GM12878 (cell line): Measurements from ENCODE around the gene SIGLECL1. TPM values are rescaled to one million over a fixed set of nuclear protein-coding genes. Genes with fewer than 3 reads are reported as not detected.

Experiments used
- ATAC-seq: fragments of 200-7000 bp; cut with Tn5 transposase; 3 replicates; pipeline ENCODE4 v1.9.1; 2020; ENCODE audit warnings: mild to moderate bottlenecking, moderate library complexity
- BruUV-seq: library from RNA; stranded (reverse); fragments of 400-500 nt; replicated peaks from 2 replicates; lab custom pipeline; 2021; lab: Mats Ljungman, UMichigan
- CTCF ChIA-PET: fragments of 300-600 bp; sonication (Branson Sonifier 250); formaldehyde crosslinking; extraction: SDS; loops from one replicate; lab custom pipeline; 2021; ENCODE audit warnings: inconsistent platforms; lab: Yijun Ruan, JAX
- POLR2A ChIA-PET: fragments of 350-600 bp; formaldehyde crosslinking; extraction: SDS; loops from one replicate; lab custom pipeline; 2021; ENCODE audit warnings: inconsistent platforms; lab: Charles Lee
- RAD21 ChIA-PET: fragments of 300-600 bp; sonication (Branson Sonifier 250); formaldehyde crosslinking; loops from one replicate; lab custom pipeline; 2023; ENCODE audit warnings: antibody characterized with exemption; ENCODE audit not compliant: unreplicated experiment; lab: Charles Lee
- SMC1A ChIA-PET: fragments of 300-600 bp; sonication (Branson Sonifier 250); formaldehyde crosslinking; loops from one replicate; lab custom pipeline; 2023; ENCODE audit not compliant: unreplicated experiment, uncharacterized antibody; lab: Charles Lee
- DNase-seq: peaks from one replicate; pipeline ENCODE4 v3.0.0-alpha.2; 2011; ENCODE audit warnings: low read depth, low spot score
- FAIRE-seq: peaks from 3 replicates; lab custom pipeline; 2011; peaks lifted over from hg19 to GRCh38; lab: Jason Lieb, UNC
- H2AFZ ChIP-seq: 2 replicates; pipeline ENCODE4 v1.6.0; 2011; ENCODE audit warnings: low read depth, low read length, control low read depth; ENCODE audit not compliant: control insufficient read depth
- H3K27ac ChIP-seq: 2 replicates; pipeline ENCODE4 v1.5.1; 2011; ENCODE audit warnings: control low read depth; ENCODE audit not compliant: control insufficient read depth, insufficient read depth
- H3K27me3 ChIP-seq, 2 experiments: replicated peaks in 1 of 2; 2 replicates each; pipeline versions ENCODE4 v1.6.0 to v1.6.1; 2011; ENCODE audit warnings: low read length in 1 of 2; ENCODE audit not compliant: control insufficient read depth in 2 of 2, insufficient read depth in 2 of 2
- H3K36me3 ChIP-seq, 2 experiments: 2 replicates each; pipeline ENCODE4 v1.5.1; 2011; ENCODE audit warnings: low read length in 1 of 2; ENCODE audit not compliant: control insufficient read depth in 2 of 2, insufficient read depth in 2 of 2
- H3K4me1 ChIP-seq: 2 replicates; pipeline ENCODE4 v1.6.1; 2011; ENCODE audit warnings: mild to moderate bottlenecking, low read length, moderate library complexity, mixed read lengths; ENCODE audit not compliant: control insufficient read depth, insufficient read depth
- H3K4me2 ChIP-seq: 2 replicates; pipeline ENCODE4 v1.6.0; 2011; ENCODE audit warnings: control low read depth; ENCODE audit not compliant: control insufficient read depth, insufficient read depth
- H3K4me3 ChIP-seq: fragments of 200-600 bp; sonication (generic); 2 replicates; pipeline ENCODE4 v1.5.1; 2016
- H3K79me2 ChIP-seq: 2 replicates; pipeline ENCODE4 v1.6.0; 2011; ENCODE audit warnings: low read length; ENCODE audit not compliant: control insufficient read depth, insufficient read depth
- H3K9ac ChIP-seq: 2 replicates; pipeline ENCODE4 v1.8.0; 2011; ENCODE audit warnings: low read length, control low read depth, mixed read lengths; ENCODE audit not compliant: control insufficient read depth, insufficient read depth
- H3K9me3 ChIP-seq: replicated peaks from 3 replicates; pipeline ENCODE4 v1.5.1; 2011; ENCODE audit warnings: mild to moderate bottlenecking, low read length; ENCODE audit not compliant: control insufficient read depth, insufficient read depth
- H4K20me1 ChIP-seq: 2 replicates; pipeline ENCODE4 v1.6.0; 2011; ENCODE audit not compliant: control insufficient read depth, insufficient read depth
- BACH1 ChIP-seq: fragments of 450-650 bp; IDR thresholded peaks from 2 replicates; pipeline ENCODE4 v1.6.1; 2017; ENCODE audit warnings: mild to moderate bottlenecking, borderline replicate concordance
- BCLAF1 ChIP-seq: fragments of 450-650 bp; IDR thresholded peaks from 2 replicates; pipeline ENCODE4 v1.6.1; 2017; ENCODE audit warnings: antibody characterized with exemption, mild to moderate bottlenecking, moderate library complexity
- CBX3 ChIP-seq: fragments of 200-600 bp; sonication (generic); IDR thresholded peaks from 2 replicates; pipeline ENCODE4 v1.6.1; 2016; ENCODE audit warnings: low read depth, borderline replicate concordance
- CREB1 ChIP-seq: IDR thresholded peaks from 2 replicates; pipeline ENCODE4 v1.6.1; 2012; ENCODE audit warnings: low read depth, mild to moderate bottlenecking, inconsistent platforms
- PBX3 ChIP-seq: IDR thresholded peaks from 2 replicates; pipeline ENCODE4 v1.6.1; 2011; ENCODE audit warnings: mild to moderate bottlenecking, low read depth, low read length, moderate library complexity; ENCODE audit not compliant: insufficient replicate concordance
- SUPT20H ChIP-seq: IDR thresholded peaks from 2 replicates; pipeline ENCODE4 v1.6.1; 2011; ENCODE audit warnings: low read depth, mild to moderate bottlenecking, low read length, moderate library complexity, borderline replicate concordance; ENCODE audit not compliant: control insufficient read depth
- TAF1 ChIP-seq: IDR thresholded peaks from 2 replicates; pipeline ENCODE4 v1.6.1; 2011; ENCODE audit warnings: mild to moderate bottlenecking, low read depth, low read length, borderline replicate concordance
- TARDBP ChIP-seq: IDR thresholded peaks from 2 replicates; pipeline ENCODE4 v1.6.1; 2016; ENCODE audit warnings: borderline replicate concordance
- WGBS: methylation state at CpG from one replicate; pipeline ENCODE4 v1.1.6; 2016; ENCODE audit warnings: low lambda C conversion rate; ENCODE audit not compliant: insufficient replicate concordance, insufficient coverage; ENCODE audit errors: missing lambda C conversion rate; 5-methylcytosine and 5-hydroxymethylcytosine counted together
- in situ Hi-C: fragments of 300-500 bp; cut with MboI; formaldehyde crosslinking; loops from 9 replicates; pipeline ENCODE4 v1.14.3; 2018; ENCODE audit warnings: mixed read lengths
- intact Hi-C: fragments of 100-400 bp; cut with micrococcal nuclease; formaldehyde crosslinking; loops from one replicate; pipeline ENCODE4 v1.14.2; 2022; ENCODE audit not compliant: unreplicated experiment
- polyA plus RNA-seq, 11 experiments: library from polyadenylated mRNA; depleted of rRNA in 4 of 11; unstranded in 6 of 11; stranded (reverse) in 5 of 11; fragments of >200 nt; fragmentation: Nextera tagmentation in 4 of 11; fragmentation: Illumina TruSeq in 1 of 11; extraction: Ambion mirVana in 4 of 11; extraction: Trizol in 1 of 11; gene quantifications; 1 replicate in 1 of 11; 2 replicates in 10 of 11; pipeline versions ENCODE4 v1.2.1 to v1.2.3, GENCODE V29; 2011 to 2016; ENCODE audit warnings: inconsistent platforms in 2 of 11, missing spikeins in 2 of 11, low read depth in 1 of 11
- total RNA-seq, 4 experiments: library from RNA; depleted of rRNA in 3 of 4; stranded (reverse); fragments of >200 nt in 3 of 4; fragmentation: Illumina TruSeq in 1 of 4; extraction: Trizol in 1 of 4; gene quantifications; 2 replicates each; pipeline versions ENCODE4 v1.2.1 to v1.2.3, GENCODE V29; 2013 to 2021

The SIGLECL1 gene
- total and polyA plus RNA-seq, 10 of the 15 experiments (the other 5 are each of a cell fraction or from before 2014, with no cell fraction given) = not detected

GRCh38 chr19:51271067-51271466, 20.2 kb downstream of the SIGLECL1 start:
- intact Hi-C loops (no loop called here), in situ Hi-C loops (no loop called here)
- 48% methylated on average over 24 of the region's 26 CpGs for WGBS
- CTCF ChIA-PET = interaction anchor here (0.8 to 4.4 kb wide), 2 partner anchors 11 to 18 kb away, joined by 3 to 21 read pairs; no protein-coding TSS in a partner anchor
- Histone ChIP-seq H2AFZ (no peak overlapping the region), H3K27me3 (no peaks in the 10 kb centered on the region), H3K4me2 (no peak overlapping the region), H4K20me1 (no peaks in the 10 kb centered on the region), H3K4me1 (no peaks in the 10 kb centered on the region), H3K4me3 (no peak overlapping the region), H3K36me3 (no peaks in the 10 kb centered on the region), H3K9ac (no peak overlapping the region), H3K9me3 (no peaks in the 10 kb centered on the region), H3K27ac (no peak overlapping the region), H3K79me2 (no peaks in the 10 kb centered on the region)
- TF ChIP-seq TAF1 (no peak), CREB1 (no peak), CBX3 (no peak), TARDBP (no peak), SUPT20H (no peak), BCLAF1 (no peak), BACH1 (no peak), PBX3 (no peak)
- no TSS peak for BruUV-seq
- SMC1A ChIA-PET = no interaction called here
- RAD21 ChIA-PET = no interaction called here
- FAIRE-seq (no peak), ATAC-seq (no peak), DNase-seq (no peak)
- POLR2A ChIA-PET = no interaction called here
